OCI-LY7 (cell line): ENCODE results near the gene DNAJB11. TPM values are rescaled to one million over a fixed set of nuclear protein-coding genes. Genes with fewer than 3 reads are reported as not detected.

Experiments
- BruUV-seq: library from RNA; stranded (reverse); fragments of 400-500 nt; replicated peaks from 2 replicates; lab custom pipeline; 2021; lab: Mats Ljungman, UMichigan
- CTCF ChIA-PET: fragments of 300-600 bp; sonication (Branson Sonifier 250); formaldehyde crosslinking; loops from one replicate; lab custom pipeline; 2022; ENCODE audit warnings: antibody characterized with exemption; ENCODE audit not compliant: unreplicated experiment; lab: Charles Lee
- POLR2A ChIA-PET: fragments of 300-600 bp; sonication (Branson Sonifier 250); formaldehyde crosslinking; loops from one replicate; lab custom pipeline; 2022; ENCODE audit warnings: antibody characterized with exemption; lab: Charles Lee
- DNase-seq: peaks from one replicate; pipeline ENCODE4 v3.0.0-alpha.2; 2015; ENCODE audit warnings: low spot score
- H2AFZ ChIP-seq: fragments of 200-600 bp; sonication (generic), shearing (Covaris generic); 2 replicates; pipeline ENCODE4 v1.6.1; 2014; ENCODE audit warnings: mild to moderate bottlenecking, antibody characterized with exemption, low read length, moderate library complexity
- H3K27ac ChIP-seq: fragments of 200-600 bp; sonication (generic); 2 replicates; pipeline ENCODE4 v1.5.1; 2014; ENCODE audit warnings: mixed run types, low read depth, mild to moderate bottlenecking, moderate library complexity, low read length, inconsistent platforms; ENCODE audit not compliant: poor library complexity, severe bottlenecking
- H3K36me3 ChIP-seq: fragments of 200-600 bp; sonication (generic); 2 replicates; pipeline ENCODE4 v1.6.1; 2014; ENCODE audit warnings: mild to moderate bottlenecking, antibody characterized with exemption, low read length, moderate library complexity, mixed read lengths; ENCODE audit not compliant: insufficient read depth
- H3K4me1 ChIP-seq: fragments of 200-600 bp; sonication (generic); 2 replicates; pipeline ENCODE4 v1.5.1; 2014; ENCODE audit warnings: mild to moderate bottlenecking, low read length; ENCODE audit not compliant: insufficient read depth, poor library complexity, severe bottlenecking
- H3K4me2 ChIP-seq: fragments of 200-600 bp; sonication (generic); 2 replicates; pipeline ENCODE4 v1.6.1; 2014; ENCODE audit warnings: mild to moderate bottlenecking, low read length
- H3K4me3 ChIP-seq: fragments of 200-600 bp; sonication (generic); 2 replicates; pipeline ENCODE4 v1.5.1; 2014; ENCODE audit warnings: mild to moderate bottlenecking, low read depth, low read length; ENCODE audit not compliant: poor library complexity, severe bottlenecking
- H3K79me2 ChIP-seq: fragments of 200-600 bp; sonication (generic); 2 replicates; pipeline ENCODE4 v1.6.1; 2016; ENCODE audit warnings: low read depth, mild to moderate bottlenecking, low read length, moderate library complexity, mixed read lengths; ENCODE audit not compliant: insufficient read depth
- H3K9me2 ChIP-seq: fragments of 200-600 bp; sonication (generic); 2 replicates; pipeline ENCODE4 v1.6.1; 2016; ENCODE audit warnings: mild to moderate bottlenecking, low read length, mixed read lengths; ENCODE audit not compliant: insufficient read depth
- H3K9me3 ChIP-seq: fragments of 200-600 bp; sonication (generic); 2 replicates; pipeline ENCODE4 v1.6.1; 2014; ENCODE audit warnings: mild to moderate bottlenecking, mixed run types, low read length, mixed read lengths
- H4K20me1 ChIP-seq: fragments of 200-600 bp; sonication (generic); 2 replicates; pipeline ENCODE4 v1.6.1; 2014; ENCODE audit warnings: mild to moderate bottlenecking, antibody characterized with exemption, low read length, moderate library complexity, mixed read lengths; ENCODE audit not compliant: insufficient read depth
- EZH2phosphoT487 ChIP-seq: fragments of 200-600 bp; sonication (generic); IDR thresholded peaks from 2 replicates; pipeline ENCODE4 v1.6.1; 2018; ENCODE audit warnings: low read depth, borderline replicate concordance, mild to moderate bottlenecking, mixed run types, antibody characterized with exemption, low read length, moderate library complexity, mixed read lengths
- intact Hi-C: fragments of 100-400 bp; cut with micrococcal nuclease; formaldehyde crosslinking; loops from one replicate; pipeline ENCODE4 v1.10.0; 2022; ENCODE audit not compliant: unreplicated experiment
- total RNA-seq, 2 experiments: library from RNA; depleted of rRNA in 1 of 2; stranded (reverse); fragments of >200 nt in 1 of 2; shearing (Covaris generic) in 1 of 2; gene quantifications; 2 replicates each; pipeline ENCODE4 v1.2.3, GENCODE V29; 2014 to 2022
- TF ChIP-seq, protein P1 (sequence below): fragments of 200-600 bp; sonication (generic); conservative IDR thresholded peaks from 2 replicates; pipeline ENCODE4 v1.5.1; 2014; ENCODE audit warnings: mild to moderate bottlenecking, antibody characterized with exemption, low read length, moderate library complexity, mixed read lengths

Gene DNAJB11
- total RNA-seq, 2 experiments from 2014 or later: 61.1 to 73.0 TPM

DNA sequence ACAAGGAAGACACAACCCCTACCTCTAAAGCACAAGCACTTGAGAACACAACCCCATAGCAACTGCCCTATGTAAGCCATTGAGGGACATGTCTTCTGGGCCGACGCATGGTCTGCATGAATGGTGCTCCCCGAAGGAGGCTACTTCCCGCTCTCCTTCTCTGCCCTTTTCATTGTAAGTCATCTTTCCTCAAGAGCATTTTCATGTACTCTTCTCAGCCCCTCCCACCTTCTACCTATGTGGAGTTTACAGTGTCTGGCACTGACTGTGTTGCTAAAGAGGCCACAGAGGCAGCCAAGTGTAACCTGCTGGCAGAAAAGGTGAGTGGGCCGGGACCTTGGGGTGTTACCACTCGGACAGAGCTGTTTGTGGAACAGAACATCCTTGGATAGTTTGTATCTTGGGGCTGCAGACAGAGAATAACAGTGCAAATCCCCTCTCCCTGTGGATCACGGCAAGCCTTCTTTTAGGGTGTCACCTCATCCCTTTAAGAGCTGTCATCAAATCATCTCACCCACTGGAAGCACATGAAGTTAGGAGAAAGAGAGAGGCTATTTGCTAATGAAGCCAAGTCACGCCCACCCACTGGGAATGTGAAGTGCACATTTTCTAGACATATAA lies 47.9 kb downstream of the DNAJB11 start:
- Histone ChIP-seq H4K20me1 (no peaks in the 10 kb centered on the region), H3K4me3 (no peak overlapping the region), H2AFZ (no peak overlapping the region), H3K9me3 (no peaks in the 10 kb centered on the region), H3K79me2 (no peaks in the 10 kb centered on the region), H3K4me1 (peaks cover 18% of the 10 kb centered on the region), H3K4me2 (no peak overlapping the region), H3K9me2 (no peaks in the 10 kb centered on the region), H3K36me3 (no peaks in the 10 kb centered on the region), H3K27ac (no peak overlapping the region)
- ChIA-PET CTCF (no interaction called here), POLR2A (interaction anchor here (1.0 kb wide), 1 partner anchor 94 kb away, joined by 3 read pairs; no protein-coding TSS in a partner anchor)
- TF ChIP-seq, protein P1, sequence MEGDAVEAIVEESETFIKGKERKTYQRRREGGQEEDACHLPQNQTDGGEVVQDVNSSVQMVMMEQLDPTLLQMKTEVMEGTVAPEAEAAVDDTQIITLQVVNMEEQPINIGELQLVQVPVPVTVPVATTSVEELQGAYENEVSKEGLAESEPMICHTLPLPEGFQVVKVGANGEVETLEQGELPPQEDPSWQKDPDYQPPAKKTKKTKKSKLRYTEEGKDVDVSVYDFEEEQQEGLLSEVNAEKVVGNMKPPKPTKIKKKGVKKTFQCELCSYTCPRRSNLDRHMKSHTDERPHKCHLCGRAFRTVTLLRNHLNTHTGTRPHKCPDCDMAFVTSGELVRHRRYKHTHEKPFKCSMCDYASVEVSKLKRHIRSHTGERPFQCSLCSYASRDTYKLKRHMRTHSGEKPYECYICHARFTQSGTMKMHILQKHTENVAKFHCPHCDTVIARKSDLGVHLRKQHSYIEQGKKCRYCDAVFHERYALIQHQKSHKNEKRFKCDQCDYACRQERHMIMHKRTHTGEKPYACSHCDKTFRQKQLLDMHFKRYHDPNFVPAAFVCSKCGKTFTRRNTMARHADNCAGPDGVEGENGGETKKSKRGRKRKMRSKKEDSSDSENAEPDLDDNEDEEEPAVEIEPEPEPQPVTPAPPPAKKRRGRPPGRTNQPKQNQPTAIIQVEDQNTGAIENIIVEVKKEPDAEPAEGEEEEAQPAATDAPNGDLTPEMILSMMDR: no peak
- no peak for TF ChIP-seq EZH2phosphoT487
- intact Hi-C loops: loop anchor here (5.0 kb wide), 2 partner anchors 139 to 549 kb away; no protein-coding TSS in a partner anchor
- BruUV-seq: no TSS peak
- no peak for DNase-seq

DNA sequence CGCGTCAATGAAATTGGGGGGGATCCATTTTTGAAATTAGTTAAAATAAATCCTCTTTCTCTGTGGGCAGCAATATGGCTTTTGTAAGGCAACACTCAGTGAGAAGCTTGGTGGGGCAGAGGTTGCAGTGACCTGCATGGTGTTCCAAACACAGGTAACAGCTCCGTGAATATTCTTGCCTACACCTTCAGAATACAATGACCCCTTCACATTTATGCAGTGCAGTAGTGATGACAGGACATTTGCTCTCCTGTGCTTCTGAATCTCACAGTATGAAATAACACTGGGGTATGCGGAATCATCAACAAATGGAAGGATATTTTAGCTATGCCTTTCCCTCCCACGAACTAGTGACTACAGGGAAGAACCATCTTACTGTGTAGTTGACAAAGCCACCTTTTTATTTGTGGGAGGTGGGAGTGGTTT lies 49.3 kb downstream of the DNAJB11 start:
- H3K36me3 ChIP-seq: no peaks in the 10 kb centered on the region
- no peaks in the 10 kb centered on the region for H3K9me2 ChIP-seq
- H3K4me3 ChIP-seq: no peak overlapping the region
- DNase-seq: no peak
- H3K9me3 ChIP-seq: no peaks in the 10 kb centered on the region
- no peak overlapping the region for H3K4me2 ChIP-seq
- no peaks in the 10 kb centered on the region for H4K20me1 ChIP-seq
- no peak overlapping the region for H2AFZ ChIP-seq
- peaks cover 9% of the 10 kb centered on the region for H3K4me1 ChIP-seq
- TF ChIP-seq EZH2phosphoT487: no peak
- TF ChIP-seq, protein P1: no peak
- no peak overlapping the region for H3K27ac ChIP-seq
- H3K79me2 ChIP-seq: no peaks in the 10 kb centered on the region
- ChIA-PET CTCF (no interaction called here), POLR2A (interaction anchor here (0.6 to 0.8 kb wide), 2 partner anchors 31 to 42 kb away, joined by 3 to 4 read pairs; no protein-coding TSS in a partner anchor)
- intact Hi-C loops: loop anchor here (5.0 kb wide), 2 partner anchors 138 to 548 kb away; no protein-coding TSS in a partner anchor
- BruUV-seq: no TSS peak
